ENCODE measurements around the gene ADH1A.

- TF ChIP-seq CTCF (conservative IDR thresholded peaks at IDR 0.05; ENCODE audit: low read depth, low read length) (no peak), EZH2 (IDR thresholded peaks at IDR 0.05; ENCODE audit: low read length, unreplicated experiment) (no peak)
These were observed 5.4 kb downstream of the ADH1A start for GRCh38 chr4:99285387-99285786.

All from PC-3 (cell line).